Mesothelial cell of epicardium (in vitro differentiated cells): ENCODE results near the gene KRTAP22-1. TPM values are rescaled to one million over a fixed set of nuclear protein-coding genes. Genes with fewer than 3 reads are reported as not detected.

Experiments
- DNase-seq, 2 experiments: peaks; one replicate each; pipeline ENCODE4 v3.0.0; 2021; ENCODE audit warnings: low spot score in 2 of 2; ENCODE audit not compliant: unreplicated experiment in 2 of 2
- H3K27ac Mint-ChIP-seq: 2 replicates; pipeline ENCODE4 v1.8.0; 2021; ENCODE audit warnings: mixed read lengths
- H3K27me3 Mint-ChIP-seq: 2 replicates; pipeline ENCODE4 v1.8.0; 2021; ENCODE audit warnings: low read depth, mixed read lengths
- H3K36me3 Mint-ChIP-seq: 2 replicates; pipeline ENCODE4 v1.8.0; 2021; ENCODE audit warnings: mixed read lengths
- H3K4me1 Mint-ChIP-seq: 2 replicates; pipeline ENCODE4 v1.8.0; 2021; ENCODE audit warnings: mixed read lengths
- H3K4me3 Mint-ChIP-seq: 2 replicates; pipeline ENCODE4 v1.8.0; 2021; ENCODE audit warnings: mild to moderate bottlenecking, moderate library complexity, mixed read lengths
- H3K9me3 Mint-ChIP-seq: 2 replicates; pipeline ENCODE4 v1.8.0; 2021; ENCODE audit warnings: mixed read lengths
- total RNA-seq: library from RNA; stranded (reverse); gene quantifications from 3 replicates; pipeline ENCODE4 v1.2.1, GENCODE V29; 2021
- TF ChIP-seq, protein P1 (sequence below): fragments of 200-600 bp; sonication (generic); IDR thresholded peaks from one replicate; pipeline ENCODE4 v1.5.0; 2021; ENCODE audit warnings: antibody characterized with exemption; ENCODE audit not compliant: unreplicated experiment

The KRTAP22-1 gene
- total RNA-seq, 1 donor from 2014 or later = not detected

DNA sequence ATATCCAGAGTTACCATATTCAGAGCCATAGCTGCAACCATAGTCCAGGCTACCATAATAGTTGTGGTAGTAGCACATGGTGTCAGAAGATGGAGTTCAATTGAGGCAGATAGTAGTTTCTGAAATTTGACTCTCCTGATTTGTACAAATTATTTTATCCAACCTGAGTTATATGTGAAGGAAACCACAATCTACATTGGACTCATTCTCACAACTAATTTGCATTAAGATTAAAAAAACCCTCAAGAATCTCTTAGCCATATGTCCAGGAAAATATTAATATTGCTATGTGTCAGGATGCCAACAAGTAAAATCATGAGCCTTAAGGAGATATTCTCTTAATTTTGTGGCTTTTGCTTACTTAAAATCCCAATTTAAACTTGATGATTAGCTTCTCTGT lies 10.6 kb upstream of the KRTAP22-1 start, which contains the start of gene KRTAP22-2:
TSS of gene KRTAP22-2 (minus strand) at position 101 of the 400 bp plus-strand sequence.
- TF ChIP-seq, protein P1, sequence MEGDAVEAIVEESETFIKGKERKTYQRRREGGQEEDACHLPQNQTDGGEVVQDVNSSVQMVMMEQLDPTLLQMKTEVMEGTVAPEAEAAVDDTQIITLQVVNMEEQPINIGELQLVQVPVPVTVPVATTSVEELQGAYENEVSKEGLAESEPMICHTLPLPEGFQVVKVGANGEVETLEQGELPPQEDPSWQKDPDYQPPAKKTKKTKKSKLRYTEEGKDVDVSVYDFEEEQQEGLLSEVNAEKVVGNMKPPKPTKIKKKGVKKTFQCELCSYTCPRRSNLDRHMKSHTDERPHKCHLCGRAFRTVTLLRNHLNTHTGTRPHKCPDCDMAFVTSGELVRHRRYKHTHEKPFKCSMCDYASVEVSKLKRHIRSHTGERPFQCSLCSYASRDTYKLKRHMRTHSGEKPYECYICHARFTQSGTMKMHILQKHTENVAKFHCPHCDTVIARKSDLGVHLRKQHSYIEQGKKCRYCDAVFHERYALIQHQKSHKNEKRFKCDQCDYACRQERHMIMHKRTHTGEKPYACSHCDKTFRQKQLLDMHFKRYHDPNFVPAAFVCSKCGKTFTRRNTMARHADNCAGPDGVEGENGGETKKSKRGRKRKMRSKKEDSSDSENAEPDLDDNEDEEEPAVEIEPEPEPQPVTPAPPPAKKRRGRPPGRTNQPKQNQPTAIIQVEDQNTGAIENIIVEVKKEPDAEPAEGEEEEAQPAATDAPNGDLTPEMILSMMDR = no peak
- H3K36me3 Mint-ChIP-seq = no peaks in the 10 kb centered on the region
- no peaks in the 10 kb centered on the region for H3K27me3 Mint-ChIP-seq
- H3K27ac Mint-ChIP-seq = no peak within 1 kb of the TSS
- H3K4me1 Mint-ChIP-seq = no peaks in the 10 kb centered on the region
- no peak for DNase-seq
- H3K4me3 Mint-ChIP-seq = no peak within 1 kb of the TSS
- H3K9me3 Mint-ChIP-seq = peaks cover 42% of the 10 kb centered on the region

- H3K9me3 Mint-ChIP-seq = peaks cover 39% of the 10 kb centered on the region
Observed at GRCh38 chr21:30592140-30592539, 8.7 kb upstream of the KRTAP22-1 start, which contains the start of gene KRTAP6-3. KRTAP6-3 (plus strand) TSS chr21:30592440; CDS start chr21:30592446, 6 bp downstream.

GRCh38 chr21:30598802-30599201 lies 2.1 kb upstream of the KRTAP22-1 start, which contains the start of gene KRTAP6-2:
KRTAP6-2 (minus strand) TSS chr21:30598902; CDS start chr21:30598874, 28 bp downstream.
- no peak within 1 kb of the TSS for H3K27ac Mint-ChIP-seq
- TF ChIP-seq, protein P1 = no peak
- no peak within 1 kb of the TSS for H3K4me3 Mint-ChIP-seq
- DNase-seq = no peak
- H3K4me1 Mint-ChIP-seq = no peaks in the 10 kb centered on the region
- peaks cover 62% of the 10 kb centered on the region for H3K9me3 Mint-ChIP-seq
- no peaks in the 10 kb centered on the region for H3K27me3 Mint-ChIP-seq
- no peaks in the 10 kb centered on the region for H3K36me3 Mint-ChIP-seq

More at GRCh38 chr21:30592140-30592539, 8.7 kb upstream of the KRTAP22-1 start, which contains the start of gene KRTAP6-3:
- H3K4me3 Mint-ChIP-seq = no peak within 1 kb of the TSS
- H3K27ac Mint-ChIP-seq = no peak within 1 kb of the TSS
- TF ChIP-seq, protein P1 = no peak
- no peaks in the 10 kb centered on the region for H3K4me1 Mint-ChIP-seq
- H3K36me3 Mint-ChIP-seq = no peaks in the 10 kb centered on the region
- H3K27me3 Mint-ChIP-seq = no peaks in the 10 kb centered on the region
- DNase-seq = no peak

DNA sequence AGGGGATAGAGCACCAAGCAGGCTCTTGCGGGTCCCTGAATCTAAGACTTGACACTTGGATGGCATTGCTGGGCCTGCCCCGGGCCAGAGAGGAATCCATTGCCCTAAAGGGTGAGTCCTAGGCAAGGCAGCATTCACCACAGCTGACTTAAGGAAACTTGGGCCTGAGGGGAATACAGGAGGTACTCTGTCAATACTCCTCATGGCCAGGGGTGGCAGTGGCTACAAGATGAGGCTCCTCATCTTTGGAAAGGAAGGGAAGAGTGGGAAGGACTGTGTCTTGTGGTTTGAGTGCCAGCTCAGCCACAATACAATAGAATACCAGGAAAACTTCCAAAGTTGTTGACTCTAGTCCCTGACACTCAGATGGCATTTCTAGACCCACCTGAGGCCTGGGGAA lies 5.1 kb downstream of the KRTAP22-1 start:
- Mint-ChIP-seq H3K36me3 (no peaks in the 10 kb centered on the region), H3K9me3 (peaks cover 56% of the 10 kb centered on the region)
- TF ChIP-seq, protein P1 = no peak

DNA sequence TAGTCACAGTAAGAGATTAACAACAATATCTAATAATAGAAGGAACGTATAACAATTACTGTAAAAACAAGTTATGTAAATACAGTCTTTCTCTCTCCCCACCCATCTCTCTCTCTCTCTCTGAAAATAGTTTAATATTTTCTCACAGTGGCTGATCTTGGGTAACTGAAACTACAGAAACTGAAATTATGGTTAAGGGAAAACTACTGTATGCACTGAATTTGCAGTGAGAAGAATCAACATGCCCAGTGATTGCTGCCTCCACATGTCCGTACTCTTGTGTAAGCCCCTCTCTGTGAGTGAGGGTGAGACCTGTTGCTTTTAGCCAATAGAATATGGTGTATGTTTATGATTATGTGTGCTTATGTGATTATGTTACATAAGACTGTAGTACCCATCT lies 11.2 kb downstream of the KRTAP22-1 start:
- Mint-ChIP-seq H3K9me3 (peaks cover 64% of the 10 kb centered on the region), H3K4me1 (no peaks in the 10 kb centered on the region), H3K4me3 (no peak overlapping the region), H3K36me3 (no peaks in the 10 kb centered on the region), H3K27me3 (no peaks in the 10 kb centered on the region), H3K27ac (no peak overlapping the region)
- TF ChIP-seq, protein P1 = no peak
- DNase-seq = no peak

More for the DNA sequence above, 5.1 kb downstream of the KRTAP22-1 start:
- DNase-seq = no peak
- H3K27me3 Mint-ChIP-seq = no peaks in the 10 kb centered on the region
- H3K27ac Mint-ChIP-seq = no peak overlapping the region
- no peaks in the 10 kb centered on the region for H3K4me1 Mint-ChIP-seq
- no peak overlapping the region for H3K4me3 Mint-ChIP-seq
